ENCODE results near the gene KRT23.

Gene KRT23

GRCh38 chr17:40950176-40950575 lies 12.7 kb upstream of the KRT23 start:
- H3K4me1 ChIP-seq (ENCODE audit: insufficient read depth, insufficient read length), result peaks cover 3% of the 10 kb centered on the region
- no peak overlapping the region for H3K9ac ChIP-seq (ENCODE audit: insufficient read length, low read depth)
- TF ChIP-seq SUZ12 (IDR thresholded peaks at IDR 0.05; ENCODE audit: extremely low read depth, insufficient read depth, insufficient read length) (no peak), YY1 (IDR thresholded peaks at IDR 0.05; ENCODE audit: insufficient read depth, insufficient read length) (no peak), ZNF274 (IDR thresholded peaks at IDR 0.05; ENCODE audit: low read depth, low read length) (no peak)

DNA sequence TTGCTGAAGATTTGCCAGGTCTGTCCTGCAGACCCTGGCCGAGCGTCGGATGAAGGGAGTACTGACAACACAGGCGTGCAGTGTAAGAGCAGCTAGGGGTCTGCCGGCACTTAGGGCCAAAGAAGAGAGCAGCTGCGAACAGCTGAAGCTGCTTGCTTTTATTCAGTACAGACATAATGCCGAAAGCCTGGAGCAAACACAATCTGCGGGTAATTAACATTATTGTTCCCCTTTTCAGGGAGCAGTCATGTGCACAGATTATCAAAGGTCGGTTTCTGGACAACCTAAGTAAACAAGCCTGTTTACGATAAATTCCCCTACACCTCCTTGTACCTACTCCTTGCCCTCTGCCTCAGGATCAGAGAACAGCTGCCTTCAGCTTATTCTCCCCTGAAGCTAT lies 12.0 kb upstream of the KRT23 start:
- no peak for DNase-seq (ENCODE audit: low read depth, low spot score)
- Histone ChIP-seq H3K9ac (ENCODE audit: insufficient read length, low read depth) (no peak overlapping the region), H3K27me3 (ENCODE audit: insufficient read depth, insufficient read length) (no peaks in the 10 kb centered on the region), H3K36me3 (ENCODE audit: insufficient read depth, insufficient read length, low read length) (no peaks in the 10 kb centered on the region), H3K4me1 (ENCODE audit: insufficient read depth, insufficient read length) (peaks cover 3% of the 10 kb centered on the region), H3K9me3 (ENCODE audit: insufficient read depth, low read length) (no peaks in the 10 kb centered on the region), H3K4me3 (ENCODE audit: insufficient read length, low read depth) (no peak overlapping the region)
- TF ChIP-seq SUZ12 (IDR thresholded peaks at IDR 0.05; ENCODE audit: extremely low read depth, insufficient read depth, insufficient read length), result no peak
- no peak for TF ChIP-seq YY1 (IDR thresholded peaks at IDR 0.05; ENCODE audit: insufficient read depth, insufficient read length)
- no peak for TF ChIP-seq ZNF274 (IDR thresholded peaks at IDR 0.05; ENCODE audit: low read depth, low read length)

More at GRCh38 chr17:40950176-40950575, 12.7 kb upstream of the KRT23 start:
- no peaks in the 10 kb centered on the region for H3K27me3 ChIP-seq (ENCODE audit: insufficient read depth, insufficient read length)
- DNase-seq (ENCODE audit: low read depth, low spot score), result no peak
- H3K4me3 ChIP-seq (ENCODE audit: insufficient read length, low read depth), result no peak overlapping the region
- H3K36me3 ChIP-seq (ENCODE audit: insufficient read depth, insufficient read length, low read length), result no peaks in the 10 kb centered on the region
- H3K9me3 ChIP-seq (ENCODE audit: insufficient read depth, low read length), result no peaks in the 10 kb centered on the region

DNA sequence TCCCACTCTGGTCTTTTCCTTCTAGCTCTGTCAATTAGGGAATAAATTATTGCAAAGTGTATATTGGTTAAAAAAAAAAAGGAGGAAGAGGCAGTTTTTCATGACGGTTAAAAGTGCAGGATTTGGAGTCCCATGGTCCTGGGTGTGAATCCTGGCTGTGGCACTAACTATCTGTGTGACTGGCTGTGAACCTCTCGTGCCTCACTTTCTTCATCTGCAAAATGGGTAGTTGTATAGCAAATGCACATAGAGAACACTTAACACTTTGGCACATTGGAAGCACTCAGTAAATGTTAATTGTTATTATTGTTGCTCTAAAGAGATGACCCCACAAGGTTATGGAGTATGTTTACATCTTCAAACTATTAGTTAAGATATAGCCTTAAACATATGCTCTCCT lies 10.5 kb upstream of the KRT23 start:
- DNase-seq (ENCODE audit: low read depth, low spot score), result no peak
- H3K9ac ChIP-seq (ENCODE audit: insufficient read length, low read depth), result no peak overlapping the region
- TF ChIP-seq ZNF274 (IDR thresholded peaks at IDR 0.05; ENCODE audit: low read depth, low read length), result no peak
- TF ChIP-seq YY1 (IDR thresholded peaks at IDR 0.05; ENCODE audit: insufficient read depth, insufficient read length), result no peak
- no peak for TF ChIP-seq SUZ12 (IDR thresholded peaks at IDR 0.05; ENCODE audit: extremely low read depth, insufficient read depth, insufficient read length)
- no peaks in the 10 kb centered on the region for H3K9me3 ChIP-seq (ENCODE audit: insufficient read depth, low read length)
- H3K4me3 ChIP-seq (ENCODE audit: insufficient read length, low read depth), result no peak overlapping the region
- H3K36me3 ChIP-seq (ENCODE audit: insufficient read depth, insufficient read length, low read length), result no peaks in the 10 kb centered on the region
- H3K4me1 ChIP-seq (ENCODE audit: insufficient read depth, insufficient read length), result peaks cover 3% of the 10 kb centered on the region
- no peaks in the 10 kb centered on the region for H3K27me3 ChIP-seq (ENCODE audit: insufficient read depth, insufficient read length)

DNA sequence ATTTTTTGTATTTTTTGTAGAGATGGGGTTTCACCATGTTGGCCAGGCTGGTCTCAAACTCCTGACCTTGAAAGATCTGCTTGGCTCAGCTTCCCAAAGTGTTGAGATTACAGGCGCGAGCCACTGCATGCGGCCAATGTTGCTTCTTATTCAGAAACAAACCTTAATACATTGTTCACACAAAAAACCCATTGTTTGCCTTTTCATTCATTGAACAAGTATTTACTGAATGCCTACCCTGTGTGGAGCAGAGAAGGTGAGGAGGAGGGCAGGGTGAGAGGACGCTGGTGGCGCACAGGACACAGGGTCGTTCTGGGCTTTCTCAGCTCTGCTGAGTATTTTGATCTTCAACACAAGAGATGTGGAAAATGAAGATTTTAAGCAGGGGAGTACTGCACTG lies 8.0 kb upstream of the KRT23 start:
- no peak overlapping the region for H3K9ac ChIP-seq (ENCODE audit: insufficient read length, low read depth)
- TF ChIP-seq YY1 (IDR thresholded peaks at IDR 0.05; ENCODE audit: insufficient read depth, insufficient read length) (no peak), ZNF274 (IDR thresholded peaks at IDR 0.05; ENCODE audit: low read depth, low read length) (no peak), SUZ12 (IDR thresholded peaks at IDR 0.05; ENCODE audit: extremely low read depth, insufficient read depth, insufficient read length) (no peak)
- H3K4me1 ChIP-seq (ENCODE audit: insufficient read depth, insufficient read length), result peaks cover 3% of the 10 kb centered on the region
- H3K9me3 ChIP-seq (ENCODE audit: insufficient read depth, low read length), result no peaks in the 10 kb centered on the region
- H3K27me3 ChIP-seq (ENCODE audit: insufficient read depth, insufficient read length), result no peaks in the 10 kb centered on the region
- no peaks in the 10 kb centered on the region for H3K36me3 ChIP-seq (ENCODE audit: insufficient read depth, insufficient read length, low read length)
- no peak for DNase-seq (ENCODE audit: low read depth, low spot score)
- no peak overlapping the region for H3K4me3 ChIP-seq (ENCODE audit: insufficient read length, low read depth)

DNA sequence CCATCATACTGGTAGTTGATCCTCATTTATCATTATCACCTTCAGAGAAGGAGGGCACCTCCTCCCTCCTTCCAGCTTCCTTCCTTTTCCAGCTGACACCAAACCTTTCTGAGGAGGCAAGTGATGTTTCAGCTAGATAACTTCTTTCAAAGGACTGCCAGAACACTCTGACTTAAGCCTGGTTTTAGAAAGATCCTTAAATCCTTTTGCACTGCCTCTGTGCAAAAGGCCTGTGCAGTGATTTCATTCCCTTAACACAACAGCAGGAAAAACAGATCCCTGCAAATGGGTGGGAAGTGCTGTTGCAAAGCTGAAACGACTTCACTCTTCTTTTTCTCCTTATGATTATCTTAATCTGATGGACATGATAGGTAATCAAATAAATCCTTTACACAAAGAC lies 7.1 kb upstream of the KRT23 start:
- Histone ChIP-seq H3K27me3 (ENCODE audit: insufficient read depth, insufficient read length) (no peaks in the 10 kb centered on the region), H3K4me1 (ENCODE audit: insufficient read depth, insufficient read length) (peaks cover 3% of the 10 kb centered on the region)
- no peak for TF ChIP-seq SUZ12 (IDR thresholded peaks at IDR 0.05; ENCODE audit: extremely low read depth, insufficient read depth, insufficient read length)
- TF ChIP-seq YY1 (IDR thresholded peaks at IDR 0.05; ENCODE audit: insufficient read depth, insufficient read length), result no peak
- no peak for TF ChIP-seq ZNF274 (IDR thresholded peaks at IDR 0.05; ENCODE audit: low read depth, low read length)

DNA sequence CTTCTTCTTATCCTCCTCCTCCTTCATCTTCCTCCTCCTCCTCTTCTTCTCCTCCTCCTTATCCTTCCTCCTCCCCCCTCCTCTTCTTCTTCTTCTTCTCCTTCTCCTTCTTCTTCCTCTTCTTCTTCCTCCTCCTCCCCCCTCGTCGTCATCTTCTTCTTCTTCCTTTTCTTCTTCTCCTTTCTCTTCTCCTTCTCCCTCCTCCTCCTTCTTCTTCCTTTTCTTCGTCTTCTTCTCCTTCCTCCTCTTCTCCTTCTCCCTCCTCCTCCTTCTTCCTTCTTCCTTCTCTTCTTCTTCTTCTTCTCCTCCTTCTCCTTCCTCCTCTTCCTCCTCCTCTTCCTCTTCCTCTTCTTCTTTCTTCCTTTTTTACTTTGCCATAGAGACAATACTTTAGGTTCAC lies 5.1 kb upstream of the KRT23 start:
- Histone ChIP-seq H3K4me3 (ENCODE audit: insufficient read length, low read depth) (no peak overlapping the region), H3K9me3 (ENCODE audit: insufficient read depth, low read length) (no peaks in the 10 kb centered on the region), H3K4me1 (ENCODE audit: insufficient read depth, insufficient read length) (no peaks in the 10 kb centered on the region), H3K36me3 (ENCODE audit: insufficient read depth, insufficient read length, low read length) (no peaks in the 10 kb centered on the region), H3K9ac (ENCODE audit: insufficient read length, low read depth) (no peak overlapping the region), H3K27me3 (ENCODE audit: insufficient read depth, insufficient read length) (no peaks in the 10 kb centered on the region)
- DNase-seq (ENCODE audit: low read depth, low spot score), result no peak
- TF ChIP-seq YY1 (IDR thresholded peaks at IDR 0.05; ENCODE audit: insufficient read depth, insufficient read length) (no peak), ZNF274 (IDR thresholded peaks at IDR 0.05; ENCODE audit: low read depth, low read length) (no peak), SUZ12 (IDR thresholded peaks at IDR 0.05; ENCODE audit: extremely low read depth, insufficient read depth, insufficient read length) (no peak)

More for the DNA sequence above, 7.1 kb upstream of the KRT23 start:
- no peak for DNase-seq (ENCODE audit: low read depth, low spot score)
- no peaks in the 10 kb centered on the region for H3K9me3 ChIP-seq (ENCODE audit: insufficient read depth, low read length)
- no peak overlapping the region for H3K9ac ChIP-seq (ENCODE audit: insufficient read length, low read depth)
- no peak overlapping the region for H3K4me3 ChIP-seq (ENCODE audit: insufficient read length, low read depth)
- H3K36me3 ChIP-seq (ENCODE audit: insufficient read depth, insufficient read length, low read length), result no peaks in the 10 kb centered on the region

GRCh38 chr17:40940266-40940665 lies 2.8 kb upstream of the KRT23 start:
- no peak overlapping the region for H3K9ac ChIP-seq (ENCODE audit: insufficient read length, low read depth)
- no peak for DNase-seq (ENCODE audit: low read depth, low spot score)
- H3K4me3 ChIP-seq (ENCODE audit: insufficient read length, low read depth), result no peak overlapping the region
- TF ChIP-seq ZNF274 (IDR thresholded peaks at IDR 0.05; ENCODE audit: low read depth, low read length) (no peak), SUZ12 (IDR thresholded peaks at IDR 0.05; ENCODE audit: extremely low read depth, insufficient read depth, insufficient read length) (no peak), YY1 (IDR thresholded peaks at IDR 0.05; ENCODE audit: insufficient read depth, insufficient read length) (no peak)
- H3K4me1 ChIP-seq (ENCODE audit: insufficient read depth, insufficient read length), result no peaks in the 10 kb centered on the region
- no peaks in the 10 kb centered on the region for H3K9me3 ChIP-seq (ENCODE audit: insufficient read depth, low read length)
- H3K27me3 ChIP-seq (ENCODE audit: insufficient read depth, insufficient read length), result no peaks in the 10 kb centered on the region
- no peaks in the 10 kb centered on the region for H3K36me3 ChIP-seq (ENCODE audit: insufficient read depth, insufficient read length, low read length)
